GM12801 (cell line): ENCODE measurements around the gene SOCS2.

Experiments used
- CTCF ChIP-seq: IDR thresholded peaks from one replicate; pipeline ENCODE4 v1.5.1; 2011; ENCODE audit warnings: control low read depth; ENCODE audit not compliant: insufficient read length; ENCODE audit errors: extremely low read depth

The SOCS2 gene

GRCh38 chr12:93569656-93570551 is 2.6 kb upstream of the SOCS2 start:
- TF ChIP-seq CTCF: no peak

GRCh38 chr12:93570552-93571364 is 1.7 kb upstream of the SOCS2 start:
- TF ChIP-seq CTCF: no peak

GRCh38 chr12:93571365-93571924 is 1.0 kb upstream of the SOCS2 start:
- TF ChIP-seq CTCF: no peak

- TF ChIP-seq CTCF: no peak
These were observed 457 bp downstream of the SOCS2 start for GRCh38 chr12:93572712-93573551.

- TF ChIP-seq CTCF: no peak
These were observed 1.2 kb downstream of the SOCS2 start for GRCh38 chr12:93573552-93574223.

GRCh38 chr12:93577222-93577621 is 4.7 kb downstream of the SOCS2 start:
- TF ChIP-seq CTCF: no peak
